ENCODE results near the gene DAPK1.
"Not testable (repeated sequence)": the region's sequence is repeated elsewhere in the genome, so short reads cannot be mapped to it uniquely, and the experiment has no call there.

Gene DAPK1

GRCh38 chr9:87742813-87743428, 245.3 kb downstream of the DAPK1 start:
- no peak for DNase-seq (ENCODE audit: low spot score)

GRCh38 chr9:87744247-87744646, 246.6 kb downstream of the DAPK1 start:
- DNase-seq (ENCODE audit: low spot score): not testable (repeated sequence)

GRCh38 chr9:87746186-87746585, 248.5 kb downstream of the DAPK1 start:
- no peak for DNase-seq (ENCODE audit: low spot score)

DNA sequence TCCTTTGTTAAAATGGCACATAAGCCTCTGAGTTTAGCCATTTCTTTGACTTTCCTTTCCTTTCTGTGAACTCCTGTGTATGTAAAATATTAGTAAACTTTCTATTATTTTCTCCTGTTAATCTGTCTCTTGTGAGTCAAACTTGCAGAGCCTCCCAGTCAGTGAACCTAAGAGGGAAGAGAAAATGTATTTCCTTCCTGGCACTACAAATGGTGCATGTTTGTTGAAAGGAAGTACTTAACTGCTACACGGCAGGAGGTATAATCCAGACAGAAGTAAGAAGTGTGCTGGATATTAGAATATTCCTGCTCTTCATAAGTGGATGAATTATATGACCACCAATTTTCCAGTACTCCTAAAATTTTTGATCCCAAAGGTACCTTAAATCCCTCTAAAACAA, 251.2 kb downstream of the DAPK1 start:
- peak; percentile 38 for DNase-seq (ENCODE audit: low spot score)

- DNase-seq (ENCODE audit: low spot score): peak; percentile 25
These were observed 251.8 kb downstream of the DAPK1 start for GRCh38 chr9:87749335-87750035.

- DNase-seq (ENCODE audit: low spot score): no peak
These were observed 253.1 kb downstream of the DAPK1 start for GRCh38 chr9:87750726-87751125.

- DNase-seq (ENCODE audit: low spot score): peak; percentile 61
These were observed 253.8 kb downstream of the DAPK1 start for GRCh38 chr9:87751423-87751822.

DNA sequence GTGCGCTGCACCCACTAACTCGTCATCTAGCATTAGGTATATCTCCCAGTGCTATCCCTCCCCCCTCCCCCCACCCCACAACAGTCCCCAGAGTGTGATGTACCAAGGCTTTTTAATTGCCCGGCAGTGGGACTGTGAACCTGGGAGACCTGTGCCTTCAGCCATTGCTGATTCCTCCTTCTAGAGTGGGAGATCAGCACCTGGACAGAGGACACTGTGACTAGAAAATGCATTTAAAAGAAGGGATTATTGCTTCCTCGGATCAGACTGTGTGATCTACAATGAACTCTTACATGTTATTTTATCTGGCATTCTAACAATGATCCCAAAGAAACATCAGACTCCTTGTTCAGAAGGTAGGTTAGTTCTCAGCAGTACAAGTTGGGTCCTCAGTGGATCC, 254.2 kb downstream of the DAPK1 start:
- peak; percentile 45 for DNase-seq (ENCODE audit: low spot score)

DNA sequence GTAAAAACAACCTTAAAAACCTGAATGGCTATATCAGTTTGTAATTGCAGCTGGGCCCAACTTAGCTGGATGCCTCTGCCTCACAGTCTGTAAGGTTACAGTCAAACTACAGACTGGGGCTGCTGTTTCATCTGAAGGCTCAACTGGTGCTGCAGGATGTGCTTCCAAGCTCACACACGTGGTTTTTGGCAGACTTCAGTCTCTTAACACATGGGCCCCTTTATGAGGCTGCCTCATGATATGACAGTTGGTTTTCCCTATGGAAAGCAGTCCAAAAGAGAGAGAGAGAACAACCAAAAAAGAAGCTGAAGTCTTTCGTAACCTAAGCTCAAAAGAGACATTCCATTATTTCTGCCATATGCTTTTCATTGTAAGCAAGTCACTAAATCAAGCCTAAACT, 255.6 kb downstream of the DAPK1 start:
- no peak for DNase-seq (ENCODE audit: low spot score)
